ENCODE data around the gene DOCK7.

GRCh38 chr1:62541048-62541447, 147.1 kb downstream of the DOCK7 start:
- TF ChIP-seq CTCF (IDR thresholded peaks at IDR 0.05) = no peak
- no peak for TF ChIP-seq POLR2A (IDR thresholded peaks at IDR 0.05)
- TF ChIP-seq EP300 (IDR thresholded peaks at IDR 0.05) = no peak

Data from ovary (tissue), 3 donors.